ENCODE results near the gene OSER1. TPM values are rescaled to one million over a fixed set of nuclear protein-coding genes. Genes with fewer than 3 reads are reported as not detected.

Gene OSER1
- total RNA-seq, 1 donor from 2014 or later, result 38.1 TPM

DNA sequence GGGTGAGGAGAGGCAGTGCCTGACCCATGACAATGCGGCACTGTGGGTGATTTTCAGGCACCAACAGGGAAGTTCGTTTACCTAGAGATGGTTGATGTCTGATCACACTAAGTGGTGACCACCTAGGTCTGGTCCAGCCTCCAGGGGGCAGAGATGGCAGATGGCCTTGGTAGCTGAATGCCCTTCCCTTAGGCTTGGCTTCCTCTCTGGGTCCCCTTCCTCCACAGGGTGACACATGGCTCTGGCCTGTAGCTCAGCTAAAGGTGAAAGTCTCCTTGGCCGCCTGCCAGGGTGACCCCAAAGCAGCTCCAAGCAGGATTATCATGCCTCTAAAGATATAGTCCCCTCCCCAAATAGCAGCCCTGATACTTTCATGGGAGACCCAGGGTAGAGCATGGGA is 43.0 kb upstream of the OSER1 start:
- no peak overlapping the region for H3K4me3 ChIP-seq (ENCODE audit: low read depth, low read length)
- H3K36me3 ChIP-seq (ENCODE audit: control insufficient read depth, insufficient read depth, low read length), result no peaks in the 10 kb centered on the region
- H3K27me3 ChIP-seq (ENCODE audit: control insufficient read depth, insufficient read depth, low read length), result no peaks in the 10 kb centered on the region
- no peak for DNase-seq (ENCODE audit: low read depth)
- no peak for TF ChIP-seq CTCF (IDR thresholded peaks at IDR 0.05; ENCODE audit: insufficient read depth, low read length, poor library complexity, severe bottlenecking)

DNA sequence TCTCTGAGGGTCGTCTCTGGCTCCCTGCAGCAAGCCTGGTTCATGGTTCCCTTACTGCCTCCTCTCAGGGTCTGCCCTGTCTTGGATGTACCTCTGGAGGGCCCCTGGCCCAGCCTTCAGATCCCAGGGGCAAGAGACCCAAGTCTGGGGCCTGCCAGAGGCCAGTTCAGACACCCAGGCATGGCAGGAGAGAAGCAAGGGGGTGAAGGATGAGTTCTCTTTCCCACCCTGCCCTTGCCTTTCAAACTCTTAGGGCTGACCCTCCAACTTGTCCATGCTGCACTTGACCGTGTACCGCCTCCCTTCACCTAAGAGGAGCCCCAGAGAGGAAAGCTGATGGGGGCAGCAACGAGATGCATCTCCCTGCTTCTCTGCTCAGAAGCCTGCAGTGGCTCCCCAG is 40.7 kb upstream of the OSER1 start:
- Histone ChIP-seq H3K4me3 (ENCODE audit: low read depth, low read length) (no peak overlapping the region), H3K27me3 (ENCODE audit: control insufficient read depth, insufficient read depth, low read length) (peaks cover 20% of the 10 kb centered on the region), H3K36me3 (ENCODE audit: control insufficient read depth, insufficient read depth, low read length) (no peaks in the 10 kb centered on the region)
- no peak for DNase-seq (ENCODE audit: low read depth)
- TF ChIP-seq CTCF (IDR thresholded peaks at IDR 0.05; ENCODE audit: insufficient read depth, low read length, poor library complexity, severe bottlenecking), result no peak

GRCh38 chr20:44248410-44248759 is 37.8 kb upstream of the OSER1 start:
- no peak overlapping the region for H3K4me3 ChIP-seq (ENCODE audit: low read depth, low read length)
- no peak for DNase-seq (ENCODE audit: low read depth)
- H3K27me3 ChIP-seq (ENCODE audit: control insufficient read depth, insufficient read depth, low read length), result peaks cover 20% of the 10 kb centered on the region
- no peak for TF ChIP-seq CTCF (IDR thresholded peaks at IDR 0.05; ENCODE audit: insufficient read depth, low read length, poor library complexity, severe bottlenecking)
- no peaks in the 10 kb centered on the region for H3K36me3 ChIP-seq (ENCODE audit: control insufficient read depth, insufficient read depth, low read length)

DNA sequence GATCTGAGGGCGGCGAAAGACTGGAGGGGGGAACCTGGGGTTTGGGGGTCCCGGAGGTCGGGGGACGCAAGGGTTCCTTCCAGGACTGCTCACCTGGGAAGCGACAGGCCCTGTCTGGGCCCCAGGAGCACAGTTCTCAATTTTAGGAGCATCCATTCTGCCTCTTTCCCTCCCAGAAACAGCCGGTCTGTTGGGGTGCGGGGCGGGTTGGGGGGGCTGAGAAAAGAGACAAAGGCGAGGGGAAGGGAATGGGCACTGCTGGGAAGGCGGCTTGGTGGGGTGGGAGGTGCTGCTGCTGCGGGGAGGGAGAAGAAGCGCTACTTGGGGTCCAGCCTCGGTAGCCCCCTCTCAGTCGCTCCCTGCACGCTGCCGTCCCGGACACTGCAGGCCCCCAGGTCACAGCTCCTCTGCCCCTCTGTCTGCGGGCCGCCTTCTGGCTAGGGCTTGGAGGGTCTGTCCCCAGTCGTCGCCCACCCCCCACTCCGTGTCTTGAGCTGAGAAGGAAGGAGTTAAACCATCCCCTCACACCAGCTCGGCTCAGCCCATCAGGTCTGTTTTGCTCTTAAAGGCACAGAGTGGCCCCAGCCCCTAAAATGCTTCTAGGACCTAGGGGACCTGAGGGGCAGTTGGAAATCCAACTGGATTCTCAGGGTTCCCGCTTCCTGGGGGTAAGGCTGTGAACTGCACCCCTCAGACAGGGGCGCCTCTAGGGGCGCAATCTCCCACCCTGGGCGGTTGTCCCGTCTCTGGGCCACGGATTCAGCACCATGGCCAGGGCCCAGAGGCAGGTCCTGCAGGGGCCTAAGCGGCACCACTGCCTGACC is 37.2 kb upstream of the OSER1 start:
- TF ChIP-seq CTCF (IDR thresholded peaks at IDR 0.05; ENCODE audit: insufficient read depth, low read length, poor library complexity, severe bottlenecking), result peak; percentile 66
- peaks cover 20% of the 10 kb centered on the region for H3K27me3 ChIP-seq (ENCODE audit: control insufficient read depth, insufficient read depth, low read length)
- no peak overlapping the region for H3K4me3 ChIP-seq (ENCODE audit: low read depth, low read length)
- no peaks in the 10 kb centered on the region for H3K36me3 ChIP-seq (ENCODE audit: control insufficient read depth, insufficient read depth, low read length)
- no peak for DNase-seq (ENCODE audit: low read depth)

DNA sequence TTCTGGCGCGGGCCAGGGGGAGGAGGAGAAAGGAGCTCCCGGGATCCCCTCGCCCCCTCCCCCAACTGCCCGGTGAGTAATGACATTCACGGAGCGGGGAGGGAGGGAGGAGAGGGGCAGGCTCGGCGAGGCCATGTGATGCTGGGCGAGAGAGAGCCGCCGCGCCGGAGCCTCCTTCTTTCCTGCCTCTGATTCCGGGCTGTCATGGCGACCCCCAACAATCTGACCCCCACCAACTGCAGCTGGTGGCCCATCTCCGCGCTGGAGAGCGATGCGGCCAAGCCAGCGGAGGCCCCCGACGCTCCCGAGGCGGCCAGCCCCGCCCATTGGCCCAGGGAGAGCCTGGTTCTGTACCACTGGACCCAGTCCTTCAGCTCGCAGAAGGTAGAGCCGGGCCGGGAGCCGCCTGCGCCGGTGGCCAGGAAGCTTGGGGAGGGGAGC is 36.6 kb upstream of the OSER1 start, which contains the start of gene GDAP1L1:
TSS of gene GDAP1L1 (plus strand) at position 178 of the 441 bp plus-strand sequence. CDS start at position 205, 27 bp downstream.
- Histone ChIP-seq H3K27me3 (ENCODE audit: control insufficient read depth, insufficient read depth, low read length) (peaks cover 20% of the 10 kb centered on the region), H3K4me3 (ENCODE audit: low read depth, low read length) (no peak within 1 kb of the TSS), H3K36me3 (ENCODE audit: control insufficient read depth, insufficient read depth, low read length) (no peaks in the 10 kb centered on the region)
- DNase-seq (ENCODE audit: low read depth), result no peak
- TF ChIP-seq CTCF (IDR thresholded peaks at IDR 0.05; ENCODE audit: insufficient read depth, low read length, poor library complexity, severe bottlenecking), result no peak

GRCh38 chr20:44245977-44246376 is 35.4 kb upstream of the OSER1 start:
- Histone ChIP-seq H3K27me3 (ENCODE audit: control insufficient read depth, insufficient read depth, low read length) (peaks cover 20% of the 10 kb centered on the region), H3K4me3 (ENCODE audit: low read depth, low read length) (no peak overlapping the region), H3K36me3 (ENCODE audit: control insufficient read depth, insufficient read depth, low read length) (no peaks in the 10 kb centered on the region)
- no peak for DNase-seq (ENCODE audit: low read depth)
- TF ChIP-seq CTCF (IDR thresholded peaks at IDR 0.05; ENCODE audit: insufficient read depth, low read length, poor library complexity, severe bottlenecking), result no peak

Measured in kidney epithelial cell (primary cell).